Calu3 (cell line): ENCODE results near the gene TTC33. TPM values are rescaled to one million over a fixed set of nuclear protein-coding genes. Genes with fewer than 3 reads are reported as not detected.

Experiments
- BruUV-seq: library from RNA; stranded (reverse); fragments of 400-500 nt; replicated peaks from 2 replicates; lab custom pipeline; 2021; lab: Mats Ljungman, UMichigan
- CTCF ChIA-PET: fragments of 300-600 bp; sonication (Branson Sonifier 250); formaldehyde crosslinking; loops from one replicate; lab custom pipeline; 2022; ENCODE audit warnings: antibody characterized with exemption; lab: Charles Lee
- DNase-seq: peaks from one replicate; pipeline ENCODE4 v3.0.0; 2022
- H3K27ac Mint-ChIP-seq: one replicate; pipeline ENCODE4 v1.8.0; 2022; ENCODE audit warnings: mixed read lengths; ENCODE audit not compliant: unreplicated experiment
- H3K27me3 Mint-ChIP-seq: one replicate; pipeline ENCODE4 v1.8.0; 2022; ENCODE audit warnings: mixed read lengths; ENCODE audit not compliant: unreplicated experiment
- H3K36me3 Mint-ChIP-seq: one replicate; pipeline ENCODE4 v1.8.0; 2022; ENCODE audit warnings: mild to moderate bottlenecking, moderate library complexity, mixed read lengths; ENCODE audit not compliant: insufficient read depth, unreplicated experiment
- H3K4me1 Mint-ChIP-seq: one replicate; pipeline ENCODE4 v1.8.0; 2022; ENCODE audit warnings: mild to moderate bottlenecking, low read depth, mixed read lengths; ENCODE audit not compliant: unreplicated experiment
- H3K4me3 Mint-ChIP-seq: one replicate; pipeline ENCODE4 v1.8.0; 2022; ENCODE audit warnings: mild to moderate bottlenecking, low read depth, moderate library complexity, mixed read lengths; ENCODE audit not compliant: unreplicated experiment
- H3K9me3 Mint-ChIP-seq: one replicate; pipeline ENCODE4 v1.8.0; 2022; ENCODE audit warnings: low read depth, mixed read lengths; ENCODE audit not compliant: unreplicated experiment
- CTCF ChIP-seq: fragments of 200-600 bp; IDR thresholded peaks from one replicate; pipeline ENCODE4 v1.8.0; 2022; ENCODE audit warnings: antibody characterized with exemption; ENCODE audit not compliant: unreplicated experiment
- intact Hi-C: fragments of 100-400 bp; cut with micrococcal nuclease; formaldehyde crosslinking; loops from one replicate; pipeline ENCODE4 v1.10.0; 2022; ENCODE audit not compliant: unreplicated experiment
- total RNA-seq: library from RNA; stranded (reverse); gene quantifications from 2 replicates; pipeline ENCODE4 v1.2.3, GENCODE V29; 2022

Gene TTC33
- total RNA-seq, 1 experiment from 2014 or later: 11.3 TPM

- BruUV-seq: no TSS peak
- H3K4me1 Mint-ChIP-seq: no peaks in the 10 kb centered on the region
- intact Hi-C loops: no loop called here
- no peaks in the 10 kb centered on the region for H3K27me3 Mint-ChIP-seq
- CTCF ChIA-PET: no interaction called here
- H3K27ac Mint-ChIP-seq: no peak overlapping the region
- H3K9me3 Mint-ChIP-seq: no peaks in the 10 kb centered on the region
- no peak for DNase-seq
- no peaks in the 10 kb centered on the region for H3K36me3 Mint-ChIP-seq
- TF ChIP-seq CTCF: no peak
- no peak overlapping the region for H3K4me3 Mint-ChIP-seq
Observed at GRCh38 chr5:40577718-40578117, 178.0 kb downstream of the TTC33 start.

GRCh38 chr5:40575921-40576320, 179.8 kb downstream of the TTC33 start:
- no TSS peak for BruUV-seq
- Mint-ChIP-seq H3K4me1 (no peaks in the 10 kb centered on the region), H3K36me3 (no peaks in the 10 kb centered on the region), H3K4me3 (no peak overlapping the region), H3K9me3 (no peaks in the 10 kb centered on the region), H3K27ac (no peak overlapping the region), H3K27me3 (no peaks in the 10 kb centered on the region)
- intact Hi-C loops: no loop called here
- CTCF ChIA-PET: no interaction called here
- DNase-seq: no peak
- no peak for TF ChIP-seq CTCF

GRCh38 chr5:40575411-40575810, 180.3 kb downstream of the TTC33 start:
- H3K27me3 Mint-ChIP-seq: no peaks in the 10 kb centered on the region
- no peaks in the 10 kb centered on the region for H3K9me3 Mint-ChIP-seq
- TF ChIP-seq CTCF: no peak
- CTCF ChIA-PET: no interaction called here
- intact Hi-C loops: no loop called here
- peaks cover 3% of the 10 kb centered on the region for H3K4me1 Mint-ChIP-seq
- H3K27ac Mint-ChIP-seq: no peak overlapping the region
- no peaks in the 10 kb centered on the region for H3K36me3 Mint-ChIP-seq
- H3K4me3 Mint-ChIP-seq: no peak overlapping the region
- DNase-seq: no peak
- BruUV-seq: no TSS peak

GRCh38 chr5:40572937-40573336, 182.8 kb downstream of the TTC33 start:
- Mint-ChIP-seq H3K4me1 (peaks cover 12% of the 10 kb centered on the region), H3K27ac (no peak overlapping the region), H3K27me3 (no peaks in the 10 kb centered on the region), H3K4me3 (no peak overlapping the region), H3K9me3 (no peaks in the 10 kb centered on the region), H3K36me3 (no peaks in the 10 kb centered on the region)
- BruUV-seq: no TSS peak
- no peak for TF ChIP-seq CTCF
- CTCF ChIA-PET: no interaction called here
- DNase-seq: no peak
- intact Hi-C loops: no loop called here

GRCh38 chr5:40572391-40572790, 183.4 kb downstream of the TTC33 start:
- H3K4me3 Mint-ChIP-seq: no peak overlapping the region
- no peaks in the 10 kb centered on the region for H3K9me3 Mint-ChIP-seq
- CTCF ChIA-PET: no interaction called here
- no peaks in the 10 kb centered on the region for H3K36me3 Mint-ChIP-seq
- H3K27ac Mint-ChIP-seq: no peak overlapping the region
- BruUV-seq: no TSS peak
- TF ChIP-seq CTCF: no peak
- peaks cover 12% of the 10 kb centered on the region for H3K4me1 Mint-ChIP-seq
- H3K27me3 Mint-ChIP-seq: no peaks in the 10 kb centered on the region
- intact Hi-C loops: no loop called here
- DNase-seq: no peak
